Upper lobe of right lung (tissue), 1 donor: Measurements from ENCODE around the gene ATAD3B. TPM values are rescaled to one million over a fixed set of nuclear protein-coding genes. Genes with fewer than 3 reads are reported as not detected.

Experiments
- ATAC-seq: fragments of 200-7000 bp; cut with Tn5 transposase; one replicate; pipeline ENCODE4 v1.9.1; 2020; ENCODE audit warnings: mild to moderate bottlenecking, moderate library complexity
- DNase-seq: peaks from one replicate; pipeline ENCODE4 v3.0.0-alpha.2; 2020
- H3K27ac ChIP-seq: fragments of 200-600 bp; one replicate; pipeline ENCODE4 v1.8.0; 2022
- H3K27me3 ChIP-seq: fragments of 200-600 bp; one replicate; pipeline ENCODE4 v1.8.0; 2022; ENCODE audit warnings: mild to moderate bottlenecking
- H3K36me3 ChIP-seq: fragments of 200-600 bp; one replicate; pipeline ENCODE4 v1.8.0; 2022
- H3K4me1 ChIP-seq: fragments of 200-600 bp; one replicate; pipeline ENCODE4 v1.8.0; 2022
- H3K4me3 ChIP-seq: fragments of 200-600 bp; one replicate; pipeline ENCODE4 v1.8.0; 2022; ENCODE audit warnings: mild to moderate bottlenecking
- H3K9me3 ChIP-seq: fragments of 200-600 bp; one replicate; pipeline ENCODE4 v1.8.0; 2022
- CTCF ChIP-seq: fragments of 200-600 bp; IDR thresholded peaks from one replicate; pipeline ENCODE4 v1.8.0; 2022; ENCODE audit warnings: antibody characterized with exemption
- intact Hi-C: fragments of 100-400 bp; cut with DNase I; formaldehyde crosslinking; loops from one replicate; pipeline ENCODE4 v1.11.0; 2022
- total RNA-seq: library from RNA; stranded (reverse); fragmentation: NEBNext Ultra II Directional; extraction: Animal tissue kit (Norgen Biotek cat#: 25700); gene quantifications from one replicate; pipeline ENCODE4 v1.2.1, GENCODE V29; 2021
- donor health status: DM: no; HTN: yes; CAD: no; lungs with severe emphysema.

The ATAD3B gene
- total RNA-seq, 1 donor from 2014 or later = 24.3 TPM

GRCh38 chr1:1435106-1435903 is 36.3 kb upstream of the ATAD3B start, which contains the start of gene VWA1:
Gene VWA1, plus strand, starts transcription at chr1:1435690. Its CDS starts 59 bp downstream, at chr1:1435749.
- Histone ChIP-seq H3K36me3 (no peaks in the 10 kb centered on the region), H3K4me3 (peak within 1 kb of the TSS; percentile 57), H3K27ac (peak within 1 kb of the TSS; percentile 91), H3K9me3 (no peaks in the 10 kb centered on the region), H3K27me3 (no peaks in the 10 kb centered on the region), H3K4me1 (peaks cover 58% of the 10 kb centered on the region)
- intact Hi-C loops = no loop called here
- peak; percentile 63 for ATAC-seq
- DNase-seq = peak; percentile 87
- no peak for TF ChIP-seq CTCF

- Histone ChIP-seq H3K27me3 (no peaks in the 10 kb centered on the region), H3K27ac (peak overlapping the region; percentile 11), H3K36me3 (no peaks in the 10 kb centered on the region), H3K4me1 (peaks cover 58% of the 10 kb centered on the region), H3K4me3 (peak overlapping the region; percentile 57), H3K9me3 (no peaks in the 10 kb centered on the region)
- no peak for DNase-seq
- ATAC-seq = no peak
- TF ChIP-seq CTCF = no peak
- intact Hi-C loops = no loop called here
Observed at GRCh38 chr1:1435911-1436629, 35.5 kb upstream of the ATAD3B start.

GRCh38 chr1:1436630-1437032 is 34.9 kb upstream of the ATAD3B start:
- no peak for ATAC-seq
- no peaks in the 10 kb centered on the region for H3K27me3 ChIP-seq
- no peaks in the 10 kb centered on the region for H3K9me3 ChIP-seq
- DNase-seq = no peak
- H3K27ac ChIP-seq = no peak overlapping the region
- H3K4me1 ChIP-seq = peaks cover 58% of the 10 kb centered on the region
- intact Hi-C loops = no loop called here
- no peak for TF ChIP-seq CTCF
- peak overlapping the region; percentile 57 for H3K4me3 ChIP-seq
- H3K36me3 ChIP-seq = no peaks in the 10 kb centered on the region

- H3K4me3 ChIP-seq = peak overlapping the region; percentile 57
- H3K27me3 ChIP-seq = no peaks in the 10 kb centered on the region
- ATAC-seq (no peak), DNase-seq (no peak)
- intact Hi-C loops = no loop called here
- no peak for TF ChIP-seq CTCF
- no peaks in the 10 kb centered on the region for H3K36me3 ChIP-seq
- peaks cover 54% of the 10 kb centered on the region for H3K4me1 ChIP-seq
- no peaks in the 10 kb centered on the region for H3K9me3 ChIP-seq
- H3K27ac ChIP-seq = no peak overlapping the region
Observed at GRCh38 chr1:1437033-1437903, 34.3 kb upstream of the ATAD3B start.

- no peaks in the 10 kb centered on the region for H3K27me3 ChIP-seq
- DNase-seq = peak; percentile 82
- H3K27ac ChIP-seq = no peak overlapping the region
- H3K4me1 ChIP-seq = peaks cover 48% of the 10 kb centered on the region
- no peaks in the 10 kb centered on the region for H3K36me3 ChIP-seq
- peak; percentile 29 for ATAC-seq
- intact Hi-C loops = no loop called here
- no peaks in the 10 kb centered on the region for H3K9me3 ChIP-seq
- no peak overlapping the region for H3K4me3 ChIP-seq
- TF ChIP-seq CTCF = no peak
Observed at GRCh38 chr1:1437904-1438376, 33.6 kb upstream of the ATAD3B start.
